Midbrain (tissue), 1 donor: ENCODE results near the gene MYADM.

ENCODE experiments used
- DNase-seq: peaks from one replicate; lab custom pipeline; 2025; lab: John Stamatoyannopoulos, UW

Gene MYADM

GRCh38 chr19:53915000-53915399 is 47.3 kb downstream of the MYADM start:
- no peak for DNase-seq

DNA sequence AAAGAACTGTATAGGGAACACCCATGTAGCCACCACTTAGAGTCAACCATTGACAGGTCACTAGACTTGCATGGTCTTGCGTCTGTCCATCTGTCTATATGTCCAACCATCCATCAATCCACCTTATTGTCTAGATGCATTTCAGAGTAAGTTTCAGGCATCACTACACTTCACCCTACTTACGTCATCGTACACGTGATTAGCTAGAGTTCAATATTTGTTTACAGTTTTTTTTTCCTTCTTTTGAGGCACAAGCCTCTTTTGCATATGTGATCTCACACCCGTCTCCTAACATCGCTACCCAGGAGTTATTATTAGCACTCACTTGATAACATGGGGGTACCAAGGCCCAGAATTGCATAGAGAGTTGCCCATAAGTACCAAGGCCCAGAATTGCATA is 48.3 kb downstream of the MYADM start:
- no peak for DNase-seq

GRCh38 chr19:53917356-53917755 is 49.7 kb downstream of the MYADM start:
- no peak for DNase-seq
